HG03460 (cell line): ENCODE data around the gene CCDC90B.

Source experiments
- ATAC-seq: cut with Tn5 transposase; IDR thresholded peaks from one replicate; pipeline ENCODE4 v1.9.1; 2021; ENCODE audit not compliant: unreplicated experiment

The CCDC90B gene

DNA sequence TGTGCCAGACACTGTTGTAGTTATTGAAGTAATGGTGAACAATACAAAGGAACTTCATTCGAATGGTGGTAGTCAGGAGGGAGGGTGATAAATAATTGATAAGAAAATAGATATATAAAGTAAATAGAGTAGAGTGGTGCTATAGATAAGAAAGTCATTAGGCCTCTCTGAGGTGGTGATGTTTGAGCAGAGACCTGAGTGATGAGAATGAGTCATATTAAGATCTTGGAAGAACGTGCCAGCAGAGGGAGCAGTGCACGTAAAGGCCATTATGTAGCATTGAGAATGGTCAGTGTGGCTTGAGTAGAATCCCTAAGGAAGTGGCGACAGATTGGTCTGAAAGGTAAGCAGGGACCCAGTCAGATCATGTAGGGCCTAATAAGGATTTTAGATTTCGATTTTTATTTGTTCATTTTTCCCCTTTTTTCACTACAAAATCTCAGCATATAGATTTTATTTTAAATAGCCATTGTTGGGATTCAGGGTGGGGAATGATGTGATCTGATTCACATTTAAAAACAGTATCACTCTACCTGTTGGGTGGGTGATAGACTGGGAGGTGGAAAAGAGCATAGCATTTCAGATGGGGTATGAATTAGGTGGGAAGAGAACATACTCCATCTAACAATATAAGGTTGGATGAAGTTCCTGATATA is 44.7 kb downstream of the CCDC90B start:
- no peak for ATAC-seq

DNA sequence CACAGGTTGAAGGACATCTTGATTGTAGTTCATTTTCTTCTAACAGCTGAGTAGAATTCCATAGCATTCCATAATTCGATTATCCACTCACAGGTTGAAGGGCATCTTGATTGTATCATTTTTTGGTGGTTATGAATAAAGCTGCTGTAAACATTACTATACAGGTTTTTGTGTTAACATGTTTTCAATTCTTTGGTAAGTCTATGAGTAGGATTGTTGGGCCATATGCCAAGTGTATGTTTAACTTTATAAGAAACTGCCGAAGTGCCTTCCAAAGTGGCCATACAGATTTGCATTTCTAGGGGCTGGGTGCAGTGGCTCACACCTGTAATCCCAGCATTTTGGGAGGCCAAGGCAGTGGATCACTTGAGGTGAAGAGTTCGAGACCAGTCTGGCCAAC is 48.1 kb downstream of the CCDC90B start:
- ATAC-seq = no peak

DNA sequence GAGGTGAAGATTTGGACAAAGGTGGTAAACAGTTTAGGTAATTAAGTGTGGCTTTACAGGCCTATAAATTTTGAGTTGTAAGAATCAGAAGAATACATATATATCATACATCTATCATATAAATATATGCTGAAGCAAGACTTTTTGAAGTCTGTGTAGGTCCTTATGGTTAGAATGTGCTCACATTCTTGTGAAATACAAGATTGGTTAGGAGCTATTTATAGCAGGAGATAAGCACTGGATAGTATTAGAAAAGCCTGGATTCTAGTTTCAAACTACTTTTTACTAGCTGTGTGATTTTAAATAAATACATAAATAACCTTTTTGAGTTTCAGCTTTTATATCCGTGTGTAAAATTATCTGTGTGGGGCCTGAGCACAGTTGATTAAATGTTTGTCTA is 50.3 kb downstream of the CCDC90B start:
- no peak for ATAC-seq

DNA sequence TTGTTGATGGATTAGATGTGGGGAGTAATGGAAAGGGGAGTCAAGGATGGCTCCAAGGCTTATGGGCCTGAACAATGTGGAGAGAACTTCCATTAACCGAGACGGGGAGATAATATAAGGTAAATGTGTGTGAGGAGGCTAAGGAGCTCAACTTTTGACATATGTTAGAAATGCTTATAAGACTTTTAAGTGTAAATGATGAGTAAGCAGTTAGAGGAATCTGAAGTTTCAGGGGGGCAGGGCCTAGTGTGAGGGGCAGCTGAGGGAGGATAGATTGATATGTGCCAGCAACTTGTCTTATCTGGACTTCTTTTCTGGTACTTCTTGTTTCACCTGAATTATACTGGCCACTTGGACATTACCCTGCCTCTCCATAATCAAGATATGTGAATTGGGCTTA is 62.7 kb downstream of the CCDC90B start:
- ATAC-seq = no peak

DNA sequence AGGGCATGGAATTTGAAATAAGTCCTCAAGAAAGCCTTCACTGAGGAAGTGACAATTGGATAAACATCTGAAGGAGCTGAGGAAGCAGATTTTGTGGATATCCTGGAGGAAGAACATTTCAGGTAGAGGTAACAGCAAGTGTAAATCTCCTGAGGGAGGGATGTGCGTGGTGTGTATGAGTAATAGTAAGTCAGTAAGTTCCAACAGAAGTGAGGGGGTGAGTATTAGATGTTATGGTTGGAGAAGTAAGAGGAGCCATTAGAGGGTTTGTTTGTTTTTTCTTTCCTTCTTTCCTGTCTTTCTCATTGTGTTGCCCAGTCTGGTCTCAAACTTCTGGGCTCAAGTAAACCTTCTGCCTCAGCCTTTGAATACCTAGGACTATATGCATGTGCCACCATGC is 63.7 kb downstream of the CCDC90B start:
- ATAC-seq = no peak

DNA sequence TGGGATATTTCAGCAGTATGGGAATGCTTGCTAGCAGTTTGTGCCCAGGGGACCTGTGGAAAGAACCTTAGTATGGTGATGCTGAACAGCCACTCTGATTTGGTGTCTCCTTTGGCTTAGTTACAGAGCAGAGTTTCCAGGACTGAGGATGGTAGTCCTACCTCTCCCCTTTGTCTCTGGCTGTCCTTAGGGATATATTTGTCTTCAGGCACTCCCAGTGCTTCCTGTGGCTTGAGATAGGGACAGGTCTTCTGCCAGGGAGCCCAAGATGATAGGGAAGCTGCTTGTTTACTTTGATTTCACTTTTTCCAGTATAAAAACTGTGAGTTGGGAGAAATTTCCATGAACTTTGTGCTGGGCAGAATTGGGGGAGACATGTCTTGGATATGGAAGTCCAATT is 64.5 kb downstream of the CCDC90B start:
- no peak for ATAC-seq

DNA sequence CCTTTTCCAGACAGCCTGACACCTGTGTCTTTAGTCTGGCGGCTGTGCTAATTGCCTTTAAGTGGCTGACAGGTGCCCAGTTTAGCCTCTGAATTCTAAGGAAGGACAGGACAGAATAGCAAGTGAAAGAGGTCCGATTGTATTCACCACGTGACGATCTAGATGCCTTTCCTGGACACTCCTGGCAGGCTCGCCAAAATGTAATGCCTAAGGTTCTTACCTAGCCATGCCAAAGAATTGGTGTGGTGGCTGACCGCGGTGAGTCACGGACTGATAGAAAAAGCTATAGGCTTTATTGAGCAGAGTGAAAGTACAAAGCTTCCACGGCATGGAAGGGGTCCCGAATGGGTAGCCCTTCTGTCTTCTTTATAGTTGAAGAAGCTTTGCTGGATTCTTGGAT is 65.9 kb downstream of the CCDC90B start:
- ATAC-seq = no peak

DNA sequence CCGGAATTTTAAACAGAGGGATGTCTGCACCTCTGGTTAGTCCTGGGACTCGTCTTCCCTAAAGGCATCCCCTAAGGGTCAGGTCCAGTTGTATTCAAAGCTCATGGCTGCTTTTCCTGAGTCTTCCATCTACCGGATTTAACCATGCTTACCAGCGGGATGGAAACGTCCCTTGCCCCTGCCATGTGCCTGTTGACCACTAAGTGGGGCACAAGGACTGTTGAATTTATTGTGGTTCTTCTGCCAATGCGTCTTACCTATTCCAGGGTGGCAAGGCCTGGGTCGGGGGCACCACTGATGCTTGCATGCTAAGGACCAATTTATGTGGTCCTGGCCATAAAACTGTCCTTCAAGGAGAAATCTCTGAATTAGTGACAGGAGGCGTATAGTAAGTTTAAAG is 67.1 kb downstream of the CCDC90B start:
- ATAC-seq = no peak
